SU-DHL-6 (cell line): ENCODE measurements around the gene C1QTNF6.

Experiments used
- EZH2phosphoT487 ChIP-seq: fragments of 200-600 bp; sonication (generic), shearing (Covaris generic); conservative IDR thresholded peaks from 2 replicates; pipeline ENCODE4 v1.6.1; 2018; ENCODE audit warnings: mild to moderate bottlenecking, antibody characterized with exemption, low read length, moderate library complexity, mixed read lengths
- TF ChIP-seq, protein P1 (sequence below): fragments of 200-600 bp; sonication (generic); IDR thresholded peaks from one replicate; pipeline ENCODE4 v1.5.1; 2017; ENCODE audit warnings: antibody characterized with exemption, mild to moderate bottlenecking, low read length, moderate library complexity; ENCODE audit not compliant: insufficient read depth, poor library complexity, severe bottlenecking

- TF ChIP-seq, protein P1, sequence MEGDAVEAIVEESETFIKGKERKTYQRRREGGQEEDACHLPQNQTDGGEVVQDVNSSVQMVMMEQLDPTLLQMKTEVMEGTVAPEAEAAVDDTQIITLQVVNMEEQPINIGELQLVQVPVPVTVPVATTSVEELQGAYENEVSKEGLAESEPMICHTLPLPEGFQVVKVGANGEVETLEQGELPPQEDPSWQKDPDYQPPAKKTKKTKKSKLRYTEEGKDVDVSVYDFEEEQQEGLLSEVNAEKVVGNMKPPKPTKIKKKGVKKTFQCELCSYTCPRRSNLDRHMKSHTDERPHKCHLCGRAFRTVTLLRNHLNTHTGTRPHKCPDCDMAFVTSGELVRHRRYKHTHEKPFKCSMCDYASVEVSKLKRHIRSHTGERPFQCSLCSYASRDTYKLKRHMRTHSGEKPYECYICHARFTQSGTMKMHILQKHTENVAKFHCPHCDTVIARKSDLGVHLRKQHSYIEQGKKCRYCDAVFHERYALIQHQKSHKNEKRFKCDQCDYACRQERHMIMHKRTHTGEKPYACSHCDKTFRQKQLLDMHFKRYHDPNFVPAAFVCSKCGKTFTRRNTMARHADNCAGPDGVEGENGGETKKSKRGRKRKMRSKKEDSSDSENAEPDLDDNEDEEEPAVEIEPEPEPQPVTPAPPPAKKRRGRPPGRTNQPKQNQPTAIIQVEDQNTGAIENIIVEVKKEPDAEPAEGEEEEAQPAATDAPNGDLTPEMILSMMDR = no peak
- TF ChIP-seq EZH2phosphoT487 = no peak
These were observed 42.8 kb upstream of the C1QTNF6 start for GRCh38 chr22:37230673-37231405.
